HCT116 (cell line): ENCODE data around the gene SPATA17. TPM values are rescaled to one million over a fixed set of nuclear protein-coding genes. Genes with fewer than 3 reads are reported as not detected.

Source experiments
- ATAC-seq: fragments of 200-7000 bp; cut with Tn5 transposase; 2 replicates; pipeline ENCODE4 v1.9.1; 2020; ENCODE audit warnings: mild to moderate bottlenecking, moderate library complexity
- BruUV-seq: library from RNA; stranded (reverse); fragments of 400-500 nt; replicated peaks from 2 replicates; lab custom pipeline; 2021; lab: Mats Ljungman, UMichigan
- CTCF ChIA-PET: fragments of 300-600 bp; sonication (Branson Sonifier 250); formaldehyde crosslinking; loops from one replicate; lab custom pipeline; 2021; ENCODE audit warnings: antibody characterized with exemption; lab: Charles Lee
- POLR2A ChIA-PET: fragments of 300-600, 350-600 bp; sonication (Branson Sonifier 250); formaldehyde crosslinking; loops from one replicate; lab custom pipeline; 2021; ENCODE audit warnings: antibody characterized with exemption; lab: Charles Lee
- RAD21 ChIA-PET, 2 experiments: fragments of 300-600 bp; sonication (Branson Sonifier 250); formaldehyde crosslinking; loops; one replicate each; lab custom pipeline; 2023; ENCODE audit warnings: low total read pairs in 2 of 2; ENCODE audit not compliant: uncharacterized antibody in 2 of 2, unreplicated experiment in 2 of 2, low non-redundant PET in 1 of 2; lab: Charles Lee
- DNase-seq: peaks from one replicate; pipeline ENCODE4 v3.0.0-alpha.2; 2010; ENCODE audit warnings: low read depth, low spot score
- H2AFZ ChIP-seq: fragments of 200-600 bp; shearing (Covaris generic), sonication (generic); 2 replicates; pipeline ENCODE4 v1.6.1; 2017; ENCODE audit warnings: low read depth, mixed run types, mixed read lengths, antibody characterized with exemption, low read length; ENCODE audit not compliant: poor library complexity, severe bottlenecking
- H3K27ac ChIP-seq: 2 replicates; pipeline ENCODE4 v1.5.1; 2012; ENCODE audit warnings: low read depth, low read length
- H3K27me3 ChIP-seq: fragments of 200-600 bp; sonication (generic); 2 replicates; pipeline ENCODE4 v1.6.1; 2016; ENCODE audit warnings: mixed run types, low read length, mixed read lengths; ENCODE audit not compliant: insufficient read depth
- H3K36me3 ChIP-seq, 2 experiments: fragments of 200-500 bp in 1 of 2; fragments of 200-600 bp in 1 of 2; sonication (Bioruptor generic) in 1 of 2; sonication (generic) in 1 of 2; 2 replicates each; pipeline versions ENCODE4 v1.5.1 to v1.6.1; 2014 to 2016; ENCODE audit warnings: low read length in 2 of 2, inconsistent platforms in 1 of 2, mixed read lengths in 1 of 2, mixed run types in 1 of 2; ENCODE audit not compliant: insufficient read depth in 2 of 2, control insufficient read depth in 1 of 2
- H3K4me1 ChIP-seq, 2 experiments: fragments of 200-600 bp in 1 of 2; sonication (generic) in 1 of 2; 2 replicates each; pipeline versions ENCODE4 v1.5.1 to v1.6.1; 2012 to 2017; ENCODE audit warnings: low read length in 2 of 2, inconsistent platforms in 1 of 2, mild to moderate bottlenecking in 1 of 2, mixed read lengths in 1 of 2, mixed run types in 1 of 2, moderate library complexity in 1 of 2; ENCODE audit not compliant: insufficient read depth in 2 of 2, control insufficient read depth in 1 of 2
- H3K4me2 ChIP-seq: fragments of 200-600 bp; sonication (generic); 2 replicates; pipeline ENCODE4 v1.6.1; 2017; ENCODE audit warnings: mixed run types, low read length, mixed read lengths
- H3K4me3 ChIP-seq, 2 experiments: fragments of 200-600 bp in 1 of 2; sonication (generic) in 1 of 2; replicated peaks in 1 of 2; 2 replicates each; pipeline ENCODE4 v1.5.1; 2011 to 2016; ENCODE audit warnings: low read length in 2 of 2, control low read depth in 1 of 2, low read depth in 1 of 2, mild to moderate bottlenecking in 1 of 2, mixed read lengths in 1 of 2, mixed run types in 1 of 2
- H3K79me2 ChIP-seq: fragments of 200-600 bp; sonication (generic); 2 replicates; pipeline ENCODE4 v1.6.1; 2017; ENCODE audit warnings: mild to moderate bottlenecking, mixed run types, low read length, moderate library complexity, mixed read lengths; ENCODE audit not compliant: insufficient read depth
- H3K9ac ChIP-seq: fragments of 200-600 bp; sonication (generic); 2 replicates; pipeline ENCODE4 v1.6.1; 2016; ENCODE audit warnings: low read length, mixed read lengths
- H3K9me2 ChIP-seq: fragments of 200-600 bp; sonication (generic), shearing (Covaris generic); 2 replicates; pipeline ENCODE4 v1.6.1; 2017; ENCODE audit warnings: mixed run types, mild to moderate bottlenecking, moderate library complexity; ENCODE audit not compliant: insufficient read depth
- H3K9me3 ChIP-seq, 2 experiments: fragments of 200-500 bp in 1 of 2; fragments of 200-600 bp in 1 of 2; sonication (Bioruptor generic) in 1 of 2; sonication (generic) in 1 of 2; 2 replicates each; pipeline ENCODE4 v1.6.1; 2014 to 2017; ENCODE audit warnings: low read length in 2 of 2, mixed read lengths in 2 of 2, inconsistent platforms in 1 of 2, low read depth in 1 of 2, mild to moderate bottlenecking in 1 of 2, mixed run types in 1 of 2, moderate library complexity in 1 of 2; ENCODE audit not compliant: control insufficient read depth in 1 of 2, insufficient read depth in 1 of 2
- H4K20me1 ChIP-seq: fragments of 200-600 bp; sonication (generic), shearing (Covaris generic); 2 replicates; pipeline ENCODE4 v1.6.1; 2017; ENCODE audit warnings: mixed run types, mild to moderate bottlenecking, moderate library complexity; ENCODE audit not compliant: insufficient read depth
- ATF3 ChIP-seq: IDR thresholded peaks from 2 replicates; pipeline ENCODE4 v1.6.1; 2012
- CTCF ChIP-seq, 3 experiments: fragments of 200-600 bp in 1 of 3; sonication (generic) in 1 of 3; IDR thresholded peaks in 2 of 3; conservative IDR thresholded peaks in 1 of 3; 2 replicates each; pipeline ENCODE4 v1.5.1; 2012 to 2017; ENCODE audit warnings: low read depth in 2 of 3, low read length in 2 of 3, antibody characterized with exemption in 1 of 3, borderline replicate concordance in 1 of 3, control low read depth in 1 of 3, mild to moderate bottlenecking in 1 of 3, mixed read lengths in 1 of 3, mixed run types in 1 of 3, moderate library complexity in 1 of 3; ENCODE audit not compliant: insufficient read depth in 1 of 3
- ELF1 ChIP-seq: IDR thresholded peaks from 2 replicates; pipeline ENCODE4 v1.6.1; 2012; ENCODE audit warnings: low read depth, borderline replicate concordance
- FOSL1 ChIP-seq: IDR thresholded peaks from 2 replicates; pipeline ENCODE4 v1.6.1; 2012; ENCODE audit warnings: low read depth
- JUND ChIP-seq: IDR thresholded peaks from 2 replicates; pipeline ENCODE4 v1.6.1; 2012
- RAD21 ChIP-seq: IDR thresholded peaks from 2 replicates; pipeline ENCODE4 v1.6.1; 2012; ENCODE audit warnings: low read depth, mild to moderate bottlenecking
- SIN3A ChIP-seq: IDR thresholded peaks from 2 replicates; pipeline ENCODE4 v1.6.1; 2012; ENCODE audit warnings: low read depth
- SP1 ChIP-seq: IDR thresholded peaks from 2 replicates; pipeline ENCODE4 v1.6.1; 2012; ENCODE audit warnings: low read depth
- SRF ChIP-seq: IDR thresholded peaks from 2 replicates; pipeline ENCODE4 v1.6.1; 2012; ENCODE audit warnings: low read depth
- YY1 ChIP-seq: IDR thresholded peaks from 2 replicates; pipeline ENCODE4 v1.6.1; 2011; ENCODE audit warnings: low read length, low read depth, moderate library complexity, mild to moderate bottlenecking; ENCODE audit not compliant: insufficient replicate concordance; ENCODE audit errors: extremely low read depth
- intact Hi-C: fragments of 100-400 bp; cut with micrococcal nuclease; formaldehyde crosslinking; loops from 2 replicates; pipeline ENCODE4 v1.10.0; 2022
- total RNA-seq: library from RNA; stranded (reverse); gene quantifications from one replicate; pipeline ENCODE4 v1.2.1, GENCODE V29; 2021; ENCODE audit not compliant: unreplicated experiment

Gene SPATA17
- total RNA-seq, 1 experiment from 2014 or later: 2.5 TPM

- H2AFZ ChIP-seq: peak overlapping the region; percentile 11
- ChIA-PET CTCF (interaction anchor here (0.9 to 1.3 kb wide), 4 partner anchors 9 to 510 kb away, joined by 3 read pairs; no protein-coding TSS in a partner anchor), RAD21 (no interaction called here)
- no peaks in the 10 kb centered on the region for H3K9me2 ChIP-seq
- no peaks in the 10 kb centered on the region for H3K79me2 ChIP-seq
- H3K36me3 ChIP-seq: no peaks in the 10 kb centered on the region
- TF ChIP-seq FOSL1 (peak; percentile 59; the same call in 1 of the 2 replicates), ELF1 (no peak), SRF (no peak), RAD21 (peak; percentile 60), YY1 (no peak), SIN3A (peak; percentile 27; the same call in 1 of the 2 replicates), ATF3 (no peak), SP1 (peak; percentile 51; the same call in 1 of the 2 replicates), JUND (peak; percentile 47), CTCF (IDR thresholded peaks at IDR 0.05 in 2 of 3, conservative IDR thresholded peaks at IDR 0.05 in 1 of 3; ENCODE audit: borderline replicate concordance in 1 of 3, insufficient read depth in 1 of 3, low read depth in 2 of 3, low read length in 2 of 3) (peak; percentile 16 to 60 (median 43); a peak in 5 of 6 replicates)
- TF ChIP-seq, all 23 proteins: peak for 6
- POLR2A ChIA-PET: no interaction called here
- no peaks in the 10 kb centered on the region for H4K20me1 ChIP-seq
- peak overlapping the region; percentile 55 for H3K4me2 ChIP-seq
- DNase-seq (peak; percentile 62), ATAC-seq (peak; percentile 80)
- BruUV-seq: no TSS peak
- peak overlapping the region in 1 of 2 experiments; percentile 1; a peak in 1 of 4 replicates for H3K4me3 ChIP-seq
- H3K9ac ChIP-seq: no peak overlapping the region
- H3K27me3 ChIP-seq: no peaks in the 10 kb centered on the region
- no peak overlapping the region for H3K27ac ChIP-seq
- peaks cover 0 to 16% of the 10 kb centered on the region in 2 experiments; a peak in 2 of 4 replicates for H3K4me1 ChIP-seq
- intact Hi-C loops: no loop called here
- H3K9me3 ChIP-seq: no peaks in the 10 kb centered on the region
Measured at GRCh38 chr1:217660353-217661062, 29.4 kb downstream of the SPATA17 start.
